Central memory CD8-positive, alpha-beta T cell (primary cell): Measurements from ENCODE around the gene GPC5.

ENCODE experiments used
- ATAC-seq: fragments of 150-1000 bp; cut with Tn5 transposase; replicated peaks from 2 replicates; pipeline ENCODE4 v1.10.0; 2022; ENCODE audit warnings: mild to moderate bottlenecking, moderate FRiP score, moderate number of reproducible peaks; ENCODE audit not compliant: poor library complexity, severe bottlenecking; ENCODE audit errors: extremely low read depth
- DNase-seq, 2 donors: peaks; one replicate each; pipeline ENCODE4 v3.0.0; 2021; ENCODE audit warnings: low spot score in 2 of 2
- H3K27ac Mint-ChIP-seq: one replicate; pipeline ENCODE4 v1.8.0; 2022; ENCODE audit warnings: low read depth, mild to moderate bottlenecking, moderate library complexity, mixed read lengths
- H3K27me3 Mint-ChIP-seq: one replicate; pipeline ENCODE4 v1.8.0; 2022; ENCODE audit warnings: mixed read lengths
- H3K36me3 Mint-ChIP-seq: one replicate; pipeline ENCODE4 v1.8.0; 2022; ENCODE audit warnings: mild to moderate bottlenecking, moderate library complexity, mixed read lengths; ENCODE audit not compliant: insufficient read depth
- H3K4me1 Mint-ChIP-seq: one replicate; pipeline ENCODE4 v1.8.0; 2022; ENCODE audit warnings: mixed read lengths
- H3K4me3 Mint-ChIP-seq: one replicate; pipeline ENCODE4 v1.8.0; 2022; ENCODE audit warnings: mild to moderate bottlenecking, moderate library complexity, mixed read lengths
- H3K9me3 Mint-ChIP-seq: one replicate; pipeline ENCODE4 v1.8.0; 2022; ENCODE audit warnings: mixed read lengths

Gene GPC5

DNA sequence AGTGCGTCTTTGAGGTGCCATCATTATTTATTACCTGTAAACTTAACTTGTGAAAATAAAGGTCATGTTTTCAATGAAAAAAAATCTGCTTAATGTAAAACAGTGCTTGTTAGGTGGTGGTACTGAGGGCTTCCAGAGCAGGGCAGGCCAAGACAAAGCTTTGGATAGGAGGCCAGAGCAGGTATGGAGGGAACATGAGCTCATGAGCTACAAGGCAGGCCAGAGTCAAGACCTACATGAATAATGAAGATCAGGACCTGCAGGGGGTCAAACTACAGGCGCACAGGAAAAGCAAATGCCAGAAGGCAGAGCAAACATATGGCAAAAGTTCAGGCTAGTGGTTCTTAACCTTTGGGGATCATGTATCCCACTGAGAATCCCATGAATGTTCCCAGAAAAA lies 343.5 kb downstream of the GPC5 start:
- H3K27me3 Mint-ChIP-seq = no peaks in the 10 kb centered on the region
- H3K9me3 Mint-ChIP-seq = peaks cover 6% of the 10 kb centered on the region
- no peak for ATAC-seq
- no peak for DNase-seq
- H3K27ac Mint-ChIP-seq = no peak overlapping the region
- H3K36me3 Mint-ChIP-seq = no peaks in the 10 kb centered on the region
- no peak overlapping the region for H3K4me3 Mint-ChIP-seq
- H3K4me1 Mint-ChIP-seq = no peaks in the 10 kb centered on the region

DNA sequence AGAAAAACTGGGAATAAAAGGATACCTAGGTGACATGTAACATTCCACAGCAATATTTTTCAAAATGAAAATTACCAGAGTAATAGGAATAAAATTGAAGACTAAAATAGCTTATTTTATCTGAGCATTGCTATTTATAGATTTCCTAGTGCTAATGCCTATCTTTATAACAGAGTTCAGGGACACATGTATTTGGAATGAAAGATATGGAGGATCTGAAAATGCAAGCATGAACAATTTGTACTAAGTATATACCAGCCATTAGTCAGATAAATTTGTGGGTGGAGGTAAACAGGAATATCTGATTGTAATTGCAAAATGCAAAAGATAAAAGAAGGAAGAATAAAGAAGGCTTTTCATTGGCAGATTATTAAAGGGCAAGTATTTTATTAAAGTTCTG lies 345.9 kb downstream of the GPC5 start:
- no peak for DNase-seq
- Mint-ChIP-seq H3K4me3 (no peak overlapping the region), H3K9me3 (peaks cover 12% of the 10 kb centered on the region), H3K36me3 (no peaks in the 10 kb centered on the region), H3K27me3 (no peaks in the 10 kb centered on the region), H3K4me1 (no peaks in the 10 kb centered on the region), H3K27ac (no peak overlapping the region)
- no peak for ATAC-seq

DNA sequence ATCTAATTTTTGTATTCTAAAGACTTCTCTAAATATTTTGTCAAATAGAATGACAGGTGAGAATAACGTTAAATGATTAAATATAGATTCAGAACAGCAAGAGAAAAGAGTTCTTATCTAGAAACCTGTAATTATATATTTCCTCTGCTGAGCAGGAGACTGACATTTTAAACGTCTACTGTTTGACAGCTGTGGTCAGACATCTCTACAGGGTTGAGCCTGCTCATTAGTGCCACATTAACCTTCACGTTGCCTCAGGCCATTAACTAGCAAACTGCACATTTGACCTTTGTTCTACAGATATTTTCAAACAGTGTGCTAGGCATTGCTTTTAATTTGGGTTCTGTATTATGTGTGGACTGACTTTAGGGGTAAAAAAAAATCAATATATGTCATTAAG lies 347.5 kb downstream of the GPC5 start:
- no peak for ATAC-seq
- Mint-ChIP-seq H3K4me3 (no peak overlapping the region), H3K36me3 (no peaks in the 10 kb centered on the region), H3K4me1 (no peaks in the 10 kb centered on the region), H3K9me3 (peaks cover 9% of the 10 kb centered on the region), H3K27ac (no peak overlapping the region), H3K27me3 (no peaks in the 10 kb centered on the region)
- no peak for DNase-seq

DNA sequence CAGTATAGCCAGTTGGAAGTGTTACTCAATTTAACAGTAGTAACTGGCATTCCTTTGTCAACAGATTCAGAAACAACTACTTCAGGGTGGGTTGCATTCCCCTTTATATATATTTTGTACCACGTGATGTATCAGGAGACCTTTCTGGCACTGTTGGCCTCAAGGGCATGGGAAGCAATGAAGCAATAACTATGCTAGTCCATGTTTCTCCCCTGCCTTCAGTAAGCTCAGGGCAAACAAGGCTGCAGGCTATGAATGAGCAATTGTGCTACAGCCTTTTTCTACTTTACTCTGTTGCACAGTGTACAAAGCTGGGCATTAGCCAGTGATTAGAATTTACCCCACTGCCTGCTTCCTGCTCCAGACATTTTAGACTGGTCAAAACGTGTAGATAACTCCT lies 348.8 kb downstream of the GPC5 start:
- Mint-ChIP-seq H3K27me3 (no peaks in the 10 kb centered on the region), H3K4me3 (no peak overlapping the region), H3K36me3 (no peaks in the 10 kb centered on the region), H3K27ac (no peak overlapping the region), H3K4me1 (no peaks in the 10 kb centered on the region), H3K9me3 (peaks cover 16% of the 10 kb centered on the region)
- ATAC-seq (no peak), DNase-seq (no peak)

DNA sequence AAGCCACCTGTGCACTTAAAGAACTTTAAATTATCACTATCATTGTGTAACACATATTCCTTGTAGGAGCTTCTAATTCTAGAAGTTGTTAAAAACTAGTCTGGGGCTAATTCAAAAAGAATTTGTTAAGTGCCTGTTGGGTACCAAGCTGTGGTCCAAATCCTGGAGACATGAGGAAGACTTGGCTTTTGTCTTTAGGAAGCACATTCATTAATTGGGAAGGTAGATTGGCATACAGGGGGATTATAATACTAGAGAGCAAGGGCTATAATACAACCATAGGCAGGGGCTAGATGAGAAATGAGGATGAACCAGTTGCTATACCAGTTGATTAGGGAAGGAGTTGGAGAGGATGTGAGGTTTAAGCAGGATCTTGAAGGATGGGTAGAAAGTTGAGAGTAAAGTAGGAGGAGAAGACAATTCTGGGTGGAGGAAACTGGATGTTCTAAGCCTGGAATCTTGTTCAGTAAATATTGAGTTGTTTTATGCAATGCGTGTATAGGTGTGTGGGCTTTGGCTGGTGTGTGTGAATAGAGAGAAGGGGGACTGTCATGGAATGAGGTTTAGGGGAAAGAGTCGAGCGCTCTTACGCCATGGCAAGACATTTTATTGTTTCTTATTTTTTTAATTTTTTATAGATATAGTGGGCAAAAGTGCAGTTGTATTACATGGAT lies 350.1 kb downstream of the GPC5 start:
- Mint-ChIP-seq H3K4me3 (no peak overlapping the region), H3K4me1 (no peaks in the 10 kb centered on the region), H3K36me3 (no peaks in the 10 kb centered on the region), H3K27ac (no peak overlapping the region), H3K9me3 (peaks cover 16% of the 10 kb centered on the region), H3K27me3 (no peaks in the 10 kb centered on the region)
- DNase-seq = no peak
- no peak for ATAC-seq

DNA sequence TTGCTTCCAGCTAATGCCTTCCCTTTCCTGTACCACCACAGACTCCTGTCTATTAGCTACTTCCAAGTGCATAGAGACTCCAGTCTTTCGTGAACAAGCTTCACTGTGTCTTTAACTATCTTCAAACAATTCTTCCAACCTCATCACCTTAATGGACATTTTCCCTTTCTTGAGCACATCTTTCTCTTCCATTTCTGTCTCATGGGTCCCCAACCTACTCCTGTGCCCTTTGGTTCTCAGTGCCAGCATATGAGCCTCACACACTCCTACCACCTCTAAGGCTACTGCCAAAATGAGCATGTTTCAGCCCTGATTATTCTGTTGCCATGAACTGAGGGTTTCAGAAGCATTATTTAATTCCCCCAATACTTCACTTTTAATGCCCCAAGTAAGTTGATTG lies 360.3 kb downstream of the GPC5 start:
- Mint-ChIP-seq H3K9me3 (peaks cover 5% of the 10 kb centered on the region), H3K4me3 (no peak overlapping the region), H3K4me1 (no peaks in the 10 kb centered on the region), H3K36me3 (no peaks in the 10 kb centered on the region), H3K27me3 (no peaks in the 10 kb centered on the region), H3K27ac (no peak overlapping the region)
- DNase-seq (no peak), ATAC-seq (no peak)

DNA sequence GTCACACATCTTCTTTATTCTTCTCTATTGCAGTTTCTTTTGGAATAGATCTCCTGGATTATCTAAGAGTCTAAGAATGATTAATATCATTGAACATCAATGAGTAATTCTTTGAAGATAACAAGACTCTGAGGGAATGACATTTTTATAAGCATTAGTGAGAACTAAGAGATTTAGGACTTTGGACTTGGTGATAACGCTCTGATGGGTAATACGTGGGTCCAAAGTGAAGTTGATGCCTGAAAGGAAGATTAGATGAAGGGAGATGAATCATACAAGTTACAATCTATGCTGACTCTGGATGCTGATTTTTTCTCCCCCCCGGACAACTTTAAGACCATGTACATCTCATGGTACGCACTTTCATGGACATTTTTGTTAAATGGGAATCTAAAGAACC lies 364.5 kb downstream of the GPC5 start:
- H3K4me3 Mint-ChIP-seq = no peak overlapping the region
- H3K27ac Mint-ChIP-seq = no peak overlapping the region
- H3K36me3 Mint-ChIP-seq = peaks cover 3% of the 10 kb centered on the region
- peaks cover 18% of the 10 kb centered on the region for H3K9me3 Mint-ChIP-seq
- no peaks in the 10 kb centered on the region for H3K27me3 Mint-ChIP-seq
- DNase-seq (no peak), ATAC-seq (no peak)
- no peaks in the 10 kb centered on the region for H3K4me1 Mint-ChIP-seq

DNA sequence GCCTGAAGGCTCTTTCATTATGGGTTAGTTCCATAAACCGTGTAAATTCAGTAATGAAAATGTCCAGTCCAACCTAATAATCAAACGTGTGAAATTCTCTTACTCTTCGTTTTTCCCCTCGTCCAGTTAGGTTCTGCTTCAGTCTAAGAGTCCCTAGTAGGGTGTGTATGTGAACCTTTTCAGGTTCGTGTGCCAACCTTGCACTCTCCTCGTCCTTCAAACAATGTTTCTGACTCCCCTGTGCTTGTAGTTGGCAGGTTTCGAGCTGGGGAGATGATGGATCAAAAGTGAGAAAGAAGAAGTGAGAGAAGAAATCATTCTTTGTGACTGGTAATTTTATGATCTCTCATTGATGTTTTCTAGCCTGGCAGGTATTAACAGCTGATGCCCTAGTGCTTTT lies 366.1 kb downstream of the GPC5 start:
- H3K9me3 Mint-ChIP-seq = peaks cover 13% of the 10 kb centered on the region
- peaks cover 3% of the 10 kb centered on the region for H3K36me3 Mint-ChIP-seq
- no peaks in the 10 kb centered on the region for H3K4me1 Mint-ChIP-seq

DNA sequence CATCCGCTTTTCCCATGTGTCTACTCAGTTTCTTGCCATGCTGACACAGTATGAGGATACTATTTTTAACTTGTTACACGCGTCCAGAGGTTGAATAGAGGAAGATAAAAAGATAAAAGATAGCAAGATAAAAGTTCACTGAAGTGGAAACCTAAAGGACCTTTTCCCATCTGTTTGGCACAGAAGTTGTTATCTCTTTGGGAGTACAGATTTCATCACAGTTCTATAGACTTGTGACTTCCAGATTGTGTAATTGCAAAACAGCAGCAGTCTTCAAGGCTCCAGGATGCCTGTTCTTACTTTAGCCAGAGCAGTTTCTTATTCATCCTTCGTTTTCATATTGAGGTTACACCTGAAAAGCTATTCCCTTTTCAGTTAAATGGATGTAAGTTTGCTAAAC lies 369.2 kb downstream of the GPC5 start:
- Mint-ChIP-seq H3K9me3 (peaks cover 13% of the 10 kb centered on the region), H3K27me3 (no peaks in the 10 kb centered on the region), H3K4me1 (no peaks in the 10 kb centered on the region), H3K27ac (no peak overlapping the region), H3K36me3 (peaks cover 3% of the 10 kb centered on the region), H3K4me3 (no peak overlapping the region)
- DNase-seq = no peak
- no peak for ATAC-seq

More for the DNA sequence above, 366.1 kb downstream of the GPC5 start:
- DNase-seq (no peak), ATAC-seq (no peak)
- Mint-ChIP-seq H3K27me3 (no peaks in the 10 kb centered on the region), H3K4me3 (no peak overlapping the region), H3K27ac (no peak overlapping the region)

DNA sequence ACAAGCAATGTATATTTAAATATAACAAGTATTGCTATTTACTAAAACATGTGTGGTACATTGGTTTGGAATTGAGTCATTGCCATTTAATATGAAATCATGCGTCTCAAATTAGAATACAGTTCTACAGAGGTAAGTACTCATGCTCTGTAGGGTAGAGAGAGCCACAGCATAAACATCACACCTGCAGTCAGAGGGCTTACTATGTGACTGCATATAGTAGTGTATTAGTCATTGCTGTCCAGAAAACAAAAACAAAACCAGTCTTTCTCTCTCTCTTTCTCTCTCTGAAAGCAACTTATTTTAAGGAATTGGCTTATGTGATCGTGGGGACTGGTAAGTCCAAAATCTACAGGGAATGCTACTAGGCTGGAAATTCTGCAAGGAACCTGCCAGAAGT lies 370.3 kb downstream of the GPC5 start:
- Mint-ChIP-seq H3K4me1 (no peaks in the 10 kb centered on the region), H3K4me3 (no peak overlapping the region), H3K27me3 (no peaks in the 10 kb centered on the region), H3K27ac (no peak overlapping the region), H3K9me3 (peaks cover 13% of the 10 kb centered on the region), H3K36me3 (peaks cover 3% of the 10 kb centered on the region)
- ATAC-seq (no peak), DNase-seq (no peak)

DNA sequence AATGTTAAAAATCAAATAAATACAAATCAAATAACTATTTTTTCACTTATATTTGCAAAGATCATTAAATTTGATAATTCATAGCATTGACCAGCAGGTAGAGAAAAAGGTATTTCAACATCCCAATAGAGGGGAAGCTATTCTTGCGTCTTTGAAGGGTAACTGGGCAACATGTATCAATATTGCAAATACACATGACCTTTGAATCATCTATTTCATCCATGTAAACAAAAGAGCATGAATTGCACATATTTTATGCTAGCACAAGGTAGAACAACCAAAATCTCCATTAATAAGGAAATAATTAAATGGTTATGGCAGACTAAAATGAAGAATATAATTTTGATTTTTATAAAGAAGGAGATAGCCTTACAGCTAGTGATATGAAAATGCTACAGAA lies 372.8 kb downstream of the GPC5 start:
- H3K36me3 Mint-ChIP-seq = no peaks in the 10 kb centered on the region
- H3K4me3 Mint-ChIP-seq = no peak overlapping the region
- H3K9me3 Mint-ChIP-seq = peaks cover 6% of the 10 kb centered on the region
- no peaks in the 10 kb centered on the region for H3K4me1 Mint-ChIP-seq
- H3K27ac Mint-ChIP-seq = no peak overlapping the region
- H3K27me3 Mint-ChIP-seq = no peaks in the 10 kb centered on the region
- no peak for ATAC-seq
- no peak for DNase-seq

DNA sequence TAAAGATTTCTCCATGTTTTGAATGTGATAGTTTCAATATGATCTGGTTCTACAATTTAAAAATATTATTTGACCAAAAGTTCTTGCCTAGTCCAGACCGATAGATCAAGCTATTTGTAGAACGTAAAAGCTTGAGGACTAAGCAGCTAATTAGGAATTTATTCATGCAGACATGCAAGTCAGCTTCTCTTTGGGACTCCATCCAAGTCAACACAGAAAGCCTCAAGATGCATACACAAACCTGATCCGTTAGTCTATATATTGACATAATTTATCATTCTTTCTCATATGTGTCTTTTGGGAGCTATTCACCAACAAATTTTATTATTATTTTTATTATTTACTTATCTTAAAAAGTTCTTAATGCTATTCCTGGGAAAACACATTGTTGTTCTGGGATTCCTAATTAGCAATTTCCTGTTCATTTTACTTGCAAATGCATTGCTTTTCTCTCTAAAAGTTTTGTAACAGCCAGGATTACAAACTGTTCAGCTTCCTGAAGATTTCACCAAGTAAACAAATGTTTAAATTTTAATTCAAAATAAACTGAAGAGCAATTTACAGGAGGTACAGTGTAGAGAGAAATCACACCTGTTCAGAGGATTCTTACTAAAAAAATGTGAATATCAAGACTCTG lies 375.3 kb downstream of the GPC5 start:
- Mint-ChIP-seq H3K27me3 (no peaks in the 10 kb centered on the region), H3K36me3 (no peaks in the 10 kb centered on the region), H3K4me3 (no peak overlapping the region), H3K27ac (no peak overlapping the region), H3K9me3 (peaks cover 6% of the 10 kb centered on the region), H3K4me1 (no peaks in the 10 kb centered on the region)
- ATAC-seq = no peak
- no peak for DNase-seq

DNA sequence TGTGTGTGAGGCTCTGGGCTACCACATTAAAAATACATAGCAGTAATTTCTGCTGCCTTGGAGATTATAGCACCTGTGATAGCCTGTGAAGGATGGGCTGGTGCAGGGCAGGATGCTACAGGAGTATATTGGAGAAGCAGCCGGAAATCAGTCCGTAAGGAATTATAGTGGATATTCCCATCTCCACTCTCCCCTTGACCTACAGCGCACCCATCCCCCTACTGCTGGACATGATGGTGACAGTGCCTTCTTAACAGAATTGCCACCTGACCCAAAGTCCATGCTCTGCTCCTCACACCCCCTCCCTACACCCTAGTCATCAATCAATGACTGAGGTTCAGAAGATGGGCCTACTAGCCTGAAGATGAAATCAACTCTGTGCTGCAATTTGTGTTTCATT lies 376.0 kb downstream of the GPC5 start:
- no peak for ATAC-seq
- DNase-seq = no peak
- no peaks in the 10 kb centered on the region for H3K4me1 Mint-ChIP-seq
- H3K27me3 Mint-ChIP-seq = no peaks in the 10 kb centered on the region
- H3K36me3 Mint-ChIP-seq = no peaks in the 10 kb centered on the region
- H3K27ac Mint-ChIP-seq = no peak overlapping the region
- H3K4me3 Mint-ChIP-seq = no peak overlapping the region
- peaks cover 6% of the 10 kb centered on the region for H3K9me3 Mint-ChIP-seq
